OCI-LY7 (cell line): Measurements from ENCODE around the gene STARD3.

Source experiments
- CTCF ChIP-seq: fragments of 200-600 bp; sonication (generic); conservative IDR thresholded peaks from 2 replicates; pipeline ENCODE4 v1.5.1; 2014; ENCODE audit warnings: mild to moderate bottlenecking, antibody characterized with exemption, low read length, moderate library complexity, mixed read lengths
- EZH2phosphoT487 ChIP-seq: fragments of 200-600 bp; sonication (generic); IDR thresholded peaks from 2 replicates; pipeline ENCODE4 v1.6.1; 2018; ENCODE audit warnings: low read depth, borderline replicate concordance, mild to moderate bottlenecking, mixed run types, antibody characterized with exemption, low read length, moderate library complexity, mixed read lengths

- no peak for TF ChIP-seq CTCF
- no peak for TF ChIP-seq EZH2phosphoT487
Observed at GRCh38 chr17:39617446-39618245, 19.3 kb upstream of the STARD3 start.
